ENCODE data around the gene EVI5.

EVI5 gene

DNA sequence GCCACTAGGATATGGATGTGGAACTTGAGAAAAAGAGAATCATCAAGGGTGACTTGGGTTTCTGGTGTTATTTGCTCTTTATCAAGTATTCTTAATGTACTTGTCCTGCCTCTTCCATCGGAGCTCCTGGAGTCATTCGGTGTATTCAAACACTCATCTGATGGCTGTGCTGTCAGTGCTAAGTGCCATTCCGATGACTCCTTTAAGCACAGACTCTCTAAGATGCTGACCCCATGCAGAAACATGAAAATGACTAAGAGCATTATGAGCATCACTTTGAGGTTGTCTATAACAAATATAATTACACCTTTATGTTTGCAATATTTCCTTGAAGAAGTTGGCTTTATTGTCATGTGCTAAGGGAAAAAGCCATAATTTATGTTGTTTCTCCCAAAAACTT is 35.6 kb upstream of the EVI5 start:
- H3K9ac ChIP-seq (ENCODE audit: insufficient read length), result no peak overlapping the region
- TF ChIP-seq EZH2 (IDR thresholded peaks at IDR 0.05) (no peak), POLR2AphosphoS5 (IDR thresholded peaks at IDR 0.05; ENCODE audit: borderline replicate concordance, low read depth, low read length) (no peak), FOXP2 (optimal IDR thresholded peaks at IDR 0.05; ENCODE audit: control extremely low read depth, extremely low read length, insufficient read depth) (no peak)
- H3K36me3 ChIP-seq (ENCODE audit: insufficient read depth, low read length), result no peaks in the 10 kb centered on the region
- no peak overlapping the region for H3K4me3 ChIP-seq
- no peak for DNase-seq (ENCODE audit: low read depth, low spot score)
- no peak overlapping the region for H3K27ac ChIP-seq
- no peaks in the 10 kb centered on the region for H3K9me3 ChIP-seq (ENCODE audit: low read depth, low read length)

DNA sequence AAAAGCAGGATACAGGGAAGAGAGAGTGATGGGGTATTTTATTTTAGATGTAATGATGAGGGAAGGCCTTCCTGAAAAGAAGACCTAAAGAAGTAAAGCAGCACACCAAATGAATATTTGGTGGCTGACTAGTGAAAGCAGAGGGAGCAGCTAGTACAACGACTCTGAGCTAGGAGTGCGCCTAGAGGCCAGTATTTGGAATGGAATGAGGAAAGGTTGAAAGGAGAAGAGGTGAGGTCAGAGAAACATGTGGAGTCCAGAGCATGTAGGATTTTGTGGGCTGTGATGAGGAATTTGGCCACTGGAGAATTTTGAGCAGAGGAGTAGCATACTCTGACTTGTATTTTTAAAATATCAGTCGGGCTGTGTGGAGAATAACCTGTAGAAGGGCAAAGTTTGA is 35.1 kb upstream of the EVI5 start:
- no peaks in the 10 kb centered on the region for H3K9me3 ChIP-seq (ENCODE audit: low read depth, low read length)
- H3K27ac ChIP-seq, result no peak overlapping the region
- TF ChIP-seq POLR2AphosphoS5 (IDR thresholded peaks at IDR 0.05; ENCODE audit: borderline replicate concordance, low read depth, low read length), result no peak
- no peak for TF ChIP-seq FOXP2 (optimal IDR thresholded peaks at IDR 0.05; ENCODE audit: control extremely low read depth, extremely low read length, insufficient read depth)
- no peak for TF ChIP-seq EZH2 (IDR thresholded peaks at IDR 0.05)
- H3K4me3 ChIP-seq, result no peak overlapping the region
- H3K9ac ChIP-seq (ENCODE audit: insufficient read length), result no peak overlapping the region
- DNase-seq (ENCODE audit: low read depth, low spot score), result no peak
- no peaks in the 10 kb centered on the region for H3K36me3 ChIP-seq (ENCODE audit: insufficient read depth, low read length)

DNA sequence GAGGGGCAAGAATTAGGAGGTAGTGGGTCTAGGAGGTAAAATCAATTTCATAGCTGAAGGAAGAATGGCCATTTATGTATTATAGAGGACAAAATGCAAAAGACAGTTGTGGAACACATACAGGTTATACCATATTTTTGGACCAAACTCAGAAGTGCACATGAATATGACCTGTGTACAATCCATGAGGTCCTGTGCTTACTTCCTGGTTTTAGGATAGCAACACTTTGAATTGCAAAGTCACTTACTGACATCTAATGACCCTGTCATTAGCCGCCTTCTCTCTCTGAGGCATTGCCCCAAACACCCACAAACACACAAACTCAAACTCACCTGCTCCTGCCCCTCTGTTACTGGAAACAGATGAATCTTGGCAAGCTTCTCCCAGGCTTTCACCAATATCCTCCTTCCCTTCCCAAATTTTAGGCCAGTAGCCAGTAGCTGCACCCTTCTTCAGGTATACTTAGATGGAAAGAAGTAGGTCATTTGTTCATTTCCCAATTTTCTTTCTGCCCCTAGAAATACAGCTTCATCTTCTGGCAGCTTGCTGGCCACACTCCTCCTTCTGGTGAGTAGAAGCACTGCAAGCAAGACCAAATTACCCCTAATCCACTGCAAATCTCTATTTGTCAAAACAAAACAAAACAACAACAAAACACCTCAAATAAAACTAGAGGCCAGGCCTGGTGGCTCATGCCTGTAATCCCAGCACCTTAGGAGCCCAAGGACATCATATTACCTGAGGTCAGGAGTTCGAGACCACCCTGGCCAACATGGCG is 33.3 kb upstream of the EVI5 start:
- no peaks in the 10 kb centered on the region for H3K36me3 ChIP-seq (ENCODE audit: insufficient read depth, low read length)
- DNase-seq (ENCODE audit: low read depth, low spot score), result no peak
- H3K27ac ChIP-seq, result no peak overlapping the region
- H3K4me3 ChIP-seq, result no peak overlapping the region
- TF ChIP-seq FOXP2 (optimal IDR thresholded peaks at IDR 0.05; ENCODE audit: control extremely low read depth, extremely low read length, insufficient read depth), result no peak
- no peak for TF ChIP-seq POLR2AphosphoS5 (IDR thresholded peaks at IDR 0.05; ENCODE audit: borderline replicate concordance, low read depth, low read length)
- TF ChIP-seq EZH2 (IDR thresholded peaks at IDR 0.05), result no peak
- no peaks in the 10 kb centered on the region for H3K9me3 ChIP-seq (ENCODE audit: low read depth, low read length)
- no peak overlapping the region for H3K9ac ChIP-seq (ENCODE audit: insufficient read length)

GRCh38 chr1:92817137-92817697 is 32.3 kb upstream of the EVI5 start:
- DNase-seq (ENCODE audit: low read depth, low spot score), result no peak
- H3K36me3 ChIP-seq (ENCODE audit: insufficient read depth, low read length), result no peaks in the 10 kb centered on the region
- H3K9me3 ChIP-seq (ENCODE audit: low read depth, low read length), result no peaks in the 10 kb centered on the region
- H3K27ac ChIP-seq, result no peak overlapping the region
- TF ChIP-seq FOXP2 (optimal IDR thresholded peaks at IDR 0.05; ENCODE audit: control extremely low read depth, extremely low read length, insufficient read depth) (no peak), EZH2 (IDR thresholded peaks at IDR 0.05) (no peak), POLR2AphosphoS5 (IDR thresholded peaks at IDR 0.05; ENCODE audit: borderline replicate concordance, low read depth, low read length) (no peak)
- no peak overlapping the region for H3K9ac ChIP-seq (ENCODE audit: insufficient read length)
- no peak overlapping the region for H3K4me3 ChIP-seq

GRCh38 chr1:92816732-92817131 is 31.8 kb upstream of the EVI5 start:
- Histone ChIP-seq H3K9me3 (ENCODE audit: low read depth, low read length) (no peaks in the 10 kb centered on the region), H3K36me3 (ENCODE audit: insufficient read depth, low read length) (no peaks in the 10 kb centered on the region), H3K9ac (ENCODE audit: insufficient read length) (no peak overlapping the region), H3K4me3 (no peak overlapping the region), H3K27ac (no peak overlapping the region)
- TF ChIP-seq POLR2AphosphoS5 (IDR thresholded peaks at IDR 0.05; ENCODE audit: borderline replicate concordance, low read depth, low read length), result no peak
- no peak for TF ChIP-seq EZH2 (IDR thresholded peaks at IDR 0.05)
- TF ChIP-seq FOXP2 (optimal IDR thresholded peaks at IDR 0.05; ENCODE audit: control extremely low read depth, extremely low read length, insufficient read depth), result no peak
- DNase-seq (ENCODE audit: low read depth, low spot score), result no peak

- Histone ChIP-seq H3K36me3 (ENCODE audit: insufficient read depth, low read length) (no peaks in the 10 kb centered on the region), H3K9ac (ENCODE audit: insufficient read length) (no peak overlapping the region), H3K27ac (no peak overlapping the region), H3K4me3 (no peak overlapping the region), H3K9me3 (ENCODE audit: low read depth, low read length) (no peaks in the 10 kb centered on the region)
- TF ChIP-seq POLR2AphosphoS5 (IDR thresholded peaks at IDR 0.05; ENCODE audit: borderline replicate concordance, low read depth, low read length) (no peak), FOXP2 (optimal IDR thresholded peaks at IDR 0.05; ENCODE audit: control extremely low read depth, extremely low read length, insufficient read depth) (no peak), EZH2 (IDR thresholded peaks at IDR 0.05) (no peak)
- no peak for DNase-seq (ENCODE audit: low read depth, low spot score)
These were observed 23.5 kb upstream of the EVI5 start for GRCh38 chr1:92808381-92808780.

- no peaks in the 10 kb centered on the region for H3K9me3 ChIP-seq (ENCODE audit: low read depth, low read length)
- H3K4me3 ChIP-seq, result peak overlapping the region; percentile 44
- peak overlapping the region; percentile 60; the same call in 1 of the 2 replicates for H3K27ac ChIP-seq
- no peak for DNase-seq (ENCODE audit: low read depth, low spot score)
- TF ChIP-seq FOXP2 (optimal IDR thresholded peaks at IDR 0.05; ENCODE audit: control extremely low read depth, extremely low read length, insufficient read depth), result no peak
- no peak for TF ChIP-seq POLR2AphosphoS5 (IDR thresholded peaks at IDR 0.05; ENCODE audit: borderline replicate concordance, low read depth, low read length)
- TF ChIP-seq EZH2 (IDR thresholded peaks at IDR 0.05), result no peak
- H3K9ac ChIP-seq (ENCODE audit: insufficient read length), result no peak overlapping the region
- H3K36me3 ChIP-seq (ENCODE audit: insufficient read depth, low read length), result no peaks in the 10 kb centered on the region
These were observed 20.3 kb upstream of the EVI5 start for GRCh38 chr1:92805216-92805615.

DNA sequence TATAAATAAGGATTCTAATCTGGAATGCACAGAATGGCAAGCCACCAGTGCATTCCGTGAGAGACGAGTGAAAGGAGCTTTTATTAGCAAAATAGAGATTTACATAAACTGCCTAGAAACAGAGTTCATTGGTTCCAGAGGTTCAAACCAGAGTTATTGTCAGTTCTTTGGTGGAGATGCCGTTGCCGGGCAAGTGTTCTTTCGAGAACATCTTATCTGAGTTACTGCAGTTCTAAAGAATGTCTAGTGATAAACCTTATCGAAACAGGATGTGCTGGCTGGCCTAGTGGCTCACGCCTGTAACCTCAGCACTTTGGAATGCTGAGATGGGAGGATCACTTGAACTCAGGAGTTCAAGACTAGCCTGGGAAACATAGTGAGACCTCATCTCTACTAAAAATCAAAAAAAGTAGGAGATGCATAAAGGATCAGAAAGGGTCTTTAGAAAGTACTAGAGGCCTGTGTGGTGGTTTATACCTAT is 19.9 kb upstream of the EVI5 start:
- peak overlapping the region; percentile 44 for H3K4me3 ChIP-seq
- no peaks in the 10 kb centered on the region for H3K36me3 ChIP-seq (ENCODE audit: insufficient read depth, low read length)
- H3K9ac ChIP-seq (ENCODE audit: insufficient read length), result no peak overlapping the region
- DNase-seq (ENCODE audit: low read depth, low spot score), result peak; percentile 76
- TF ChIP-seq FOXP2 (optimal IDR thresholded peaks at IDR 0.05; ENCODE audit: control extremely low read depth, extremely low read length, insufficient read depth) (no peak), EZH2 (IDR thresholded peaks at IDR 0.05) (no peak), POLR2AphosphoS5 (IDR thresholded peaks at IDR 0.05; ENCODE audit: borderline replicate concordance, low read depth, low read length) (no peak)
- H3K27ac ChIP-seq, result peak overlapping the region; percentile 60; the same call in 1 of the 2 replicates
- H3K9me3 ChIP-seq (ENCODE audit: low read depth, low read length), result no peaks in the 10 kb centered on the region
